Heart left ventricle (tissue), 16 donors: ENCODE data around the gene OAT. TPM values are rescaled to one million over a fixed set of nuclear protein-coding genes. Genes with fewer than 3 reads are reported as not detected.

Experiments used
- ATAC-seq, 4 donors: fragments of 200-7000 bp; cut with Tn5 transposase; one replicate each; pipeline ENCODE4 v1.9.1; 2020 to 2022; ENCODE audit warnings: moderate library complexity in 4 of 4, mild to moderate bottlenecking in 3 of 4, moderate number of reproducible peaks in 1 of 4
- DNase-seq, 5 donors: peaks; one replicate each; pipeline ENCODE4 v3.0.0-alpha.2; 2020
- H3K27ac ChIP-seq, 12 donors: fragments of 200-600 bp; sonication (generic) in 4 of 12; one replicate each; pipeline versions ENCODE4 v1.5.0 to v1.8.0; 2016 to 2022; ENCODE audit warnings: mild to moderate bottlenecking in 2 of 12
- H3K27me3 ChIP-seq, 9 donors: fragments of 200-600 bp; sonication (generic) in 2 of 9; one replicate each; pipeline versions ENCODE4 v1.5.1 to v1.8.0; 2016 to 2022; ENCODE audit warnings: mild to moderate bottlenecking in 3 of 9
- H3K36me3 ChIP-seq, 9 donors: fragments of 200-600 bp; sonication (generic) in 2 of 9; one replicate each; pipeline versions ENCODE4 v1.5.0 to v1.8.0; 2018 to 2022; ENCODE audit warnings: mild to moderate bottlenecking in 2 of 9
- H3K4me1 ChIP-seq, 12 donors: fragments of 200-600 bp; sonication (generic) in 4 of 12; one replicate each; pipeline versions ENCODE4 v1.5.0 to v1.8.0; 2016 to 2022; ENCODE audit warnings: mild to moderate bottlenecking in 3 of 12
- H3K4me3 ChIP-seq, 12 donors: fragments of 200-600 bp; sonication (generic) in 4 of 12; one replicate each; pipeline versions ENCODE4 v1.5.0 to v1.8.0; 2017 to 2022; ENCODE audit warnings: mild to moderate bottlenecking in 9 of 12, moderate library complexity in 4 of 12
- H3K9me3 ChIP-seq, 12 donors: fragments of 200-600 bp; sonication (generic) in 4 of 12; one replicate each; pipeline versions ENCODE4 v1.5.0 to v1.8.0; 2016 to 2022; ENCODE audit warnings: mild to moderate bottlenecking in 1 of 12
- POLR2A ChIP-seq, 2 donors: fragments of 450-650 bp; IDR thresholded peaks; one replicate each; pipeline ENCODE4 v1.6.1; 2017; ENCODE audit warnings: antibody characterized with exemption in 2 of 2, mild to moderate bottlenecking in 2 of 2, moderate library complexity in 2 of 2
- whole genome bisulfite sequencing, 4 donors: extraction: QIAGEN DNeasy Blood & Tissue Kit in 2 of 4; methylation state at CpG; one replicate each; pipeline versions ENCODE4 v1.1.5 to v1.1.7; 2013 to 2018; 5-methylcytosine and 5-hydroxymethylcytosine counted together
- intact Hi-C, 10 donors: fragments of 100-400 bp; cut with DNase I; formaldehyde crosslinking; loops; one replicate each; pipeline versions ENCODE4 v1.11.1 to v1.14.2; 2022
- polyA plus RNA-seq, 2 donors: library from polyadenylated mRNA; stranded (reverse); fragments of 200-250 nt; gene quantifications; one replicate each; pipeline ENCODE4 v1.2.3, GENCODE V29; 2013
- total RNA-seq, 9 donors: library from RNA; depleted of rRNA in 2 of 9; stranded (reverse); fragments of >200 nt in 2 of 9; fragmentation: NEBNext Ultra II Directional in 3 of 9; extraction: Animal tissue kit (Norgen Biotek cat#: 25700) in 3 of 9; gene quantifications; one replicate each; pipeline versions ENCODE4 v1.1.0 to v1.2.4, GENCODE V29; 2016 to 2023
- TF ChIP-seq, protein P1 (sequence below), 12 donors: fragments of 200-600 bp; sonication (generic) in 4 of 12; IDR thresholded peaks; one replicate each; pipeline versions ENCODE4 v1.5.0 to v1.8.0; 2018 to 2022; ENCODE audit warnings: antibody characterized with exemption in 12 of 12, mild to moderate bottlenecking in 5 of 12
- donor health status: ischemic (EF 13 %, LVEDD 7.1; RV severe dilation, severe dysfunction).
- donor health status: healthy with polysubstance abuse.
- donor health status: DM: no; HTN: yes; CAD: no.
- donor health status: DM: no; HTN: no; CAD: no.
- donor health status: ischemic (EF 25% LVEDD 6.9; RV normal size, moderate dysfunction).
- donor health status: ischemic (EF 25% LVEDD 5.7; RV mildly dilated, moderate dysfunction).
- donor health status: healthy.
- donor health status: DM: yes; HTN: yes; CAD: no.
- donor health status: ischemic (EF 35%, LVEDD 5.7; RV mildly dilated, moderate dysfunction).
- donor health status: nonischemic (EF 11% LVEDD 7.7; RV severe dilation, severe dysfunction).
- donor health status: DM: yes; HTN: yes; CAD: no.
- donor health status: PGD.
- donor health status: ischemic (EF 29% LVEDD 5.4; RV normal size, mild dysfunction).
- donor health status: nonischemic (EF 23%, LVEDD 6.1; RV moderate dilation, normal function).

The OAT gene
- total and polyA plus RNA-seq, 11 donors = 9.3 to 56.1 (median 33.8) TPM

DNA sequence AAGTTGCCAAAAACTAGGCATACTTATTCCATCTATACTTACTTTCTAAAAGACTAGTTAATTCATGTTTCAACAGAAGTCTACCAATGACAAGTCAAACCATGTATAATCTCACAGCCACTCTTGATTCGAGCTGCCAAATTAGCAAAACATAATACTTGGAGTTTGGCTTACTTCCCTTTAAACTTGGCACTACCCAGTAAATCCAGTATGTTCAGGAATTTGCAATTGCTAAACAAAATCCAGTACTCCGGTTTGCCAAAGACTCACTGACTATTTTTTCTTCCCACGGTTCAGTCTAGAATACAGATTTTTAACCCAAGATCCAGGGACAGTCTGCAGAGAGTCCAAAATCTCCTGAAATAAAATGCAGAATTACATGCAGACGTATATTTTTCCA lies 4.6 kb downstream of the OAT start:
- no peak for TF ChIP-seq POLR2A (IDR thresholded peaks at IDR 0.05)
- TF ChIP-seq, protein P1, sequence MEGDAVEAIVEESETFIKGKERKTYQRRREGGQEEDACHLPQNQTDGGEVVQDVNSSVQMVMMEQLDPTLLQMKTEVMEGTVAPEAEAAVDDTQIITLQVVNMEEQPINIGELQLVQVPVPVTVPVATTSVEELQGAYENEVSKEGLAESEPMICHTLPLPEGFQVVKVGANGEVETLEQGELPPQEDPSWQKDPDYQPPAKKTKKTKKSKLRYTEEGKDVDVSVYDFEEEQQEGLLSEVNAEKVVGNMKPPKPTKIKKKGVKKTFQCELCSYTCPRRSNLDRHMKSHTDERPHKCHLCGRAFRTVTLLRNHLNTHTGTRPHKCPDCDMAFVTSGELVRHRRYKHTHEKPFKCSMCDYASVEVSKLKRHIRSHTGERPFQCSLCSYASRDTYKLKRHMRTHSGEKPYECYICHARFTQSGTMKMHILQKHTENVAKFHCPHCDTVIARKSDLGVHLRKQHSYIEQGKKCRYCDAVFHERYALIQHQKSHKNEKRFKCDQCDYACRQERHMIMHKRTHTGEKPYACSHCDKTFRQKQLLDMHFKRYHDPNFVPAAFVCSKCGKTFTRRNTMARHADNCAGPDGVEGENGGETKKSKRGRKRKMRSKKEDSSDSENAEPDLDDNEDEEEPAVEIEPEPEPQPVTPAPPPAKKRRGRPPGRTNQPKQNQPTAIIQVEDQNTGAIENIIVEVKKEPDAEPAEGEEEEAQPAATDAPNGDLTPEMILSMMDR (IDR thresholded peaks at IDR 0.05) = no peak
- no peak for DNase-seq
- intact Hi-C loops = no loop called here
- 43 to 51% (median 48%) methylated on average over 4 of the region's 4 CpGs for WGBS, 4 donors
- H3K4me1 ChIP-seq = peaks cover 0 to 37% (median 24%) of the 10 kb centered on the region in 12 donors
- H3K27me3 ChIP-seq = no peaks in the 10 kb centered on the region
- no peaks in the 10 kb centered on the region for H3K9me3 ChIP-seq
- no peak overlapping the region for H3K4me3 ChIP-seq
- H3K27ac ChIP-seq = peak overlapping the region in 1 of 12 donors; percentile 7
- H3K36me3 ChIP-seq = peaks cover 0 to 31% (median 16%) of the 10 kb centered on the region in 9 donors
- no peak for ATAC-seq

DNA sequence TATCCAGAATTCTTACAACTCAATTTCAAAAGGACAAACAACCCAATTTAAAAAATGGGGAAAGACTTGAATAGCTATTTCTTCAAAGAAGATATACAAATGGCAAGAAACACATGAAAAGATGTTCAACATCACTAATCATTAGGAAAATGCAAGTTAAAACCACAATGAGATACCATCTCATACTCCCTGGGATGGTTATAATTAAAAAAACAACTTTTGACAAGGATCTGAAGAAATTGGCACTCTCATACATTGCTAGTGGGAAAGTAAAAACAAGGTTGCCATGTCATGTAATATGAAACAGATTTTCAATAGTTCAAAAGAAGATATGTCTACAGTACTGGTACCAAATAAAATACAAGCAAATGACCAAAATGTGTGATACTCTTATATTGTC lies 9.0 kb downstream of the OAT start:
- H3K4me3 ChIP-seq = no peak overlapping the region
- no peaks in the 10 kb centered on the region for H3K9me3 ChIP-seq
- TF ChIP-seq, protein P1 (IDR thresholded peaks at IDR 0.05) = no peak
- no peak for TF ChIP-seq POLR2A (IDR thresholded peaks at IDR 0.05)
- ATAC-seq = no peak
- DNase-seq = no peak
- no peaks in the 10 kb centered on the region for H3K27me3 ChIP-seq
- H3K27ac ChIP-seq = no peak overlapping the region
- H3K36me3 ChIP-seq = peaks cover 0 to 75% (median 50%) of the 10 kb centered on the region in 9 donors
- peaks cover 0 to 13% (median 8%) of the 10 kb centered on the region in 12 donors for H3K4me1 ChIP-seq
- intact Hi-C loops = no loop called here

DNA sequence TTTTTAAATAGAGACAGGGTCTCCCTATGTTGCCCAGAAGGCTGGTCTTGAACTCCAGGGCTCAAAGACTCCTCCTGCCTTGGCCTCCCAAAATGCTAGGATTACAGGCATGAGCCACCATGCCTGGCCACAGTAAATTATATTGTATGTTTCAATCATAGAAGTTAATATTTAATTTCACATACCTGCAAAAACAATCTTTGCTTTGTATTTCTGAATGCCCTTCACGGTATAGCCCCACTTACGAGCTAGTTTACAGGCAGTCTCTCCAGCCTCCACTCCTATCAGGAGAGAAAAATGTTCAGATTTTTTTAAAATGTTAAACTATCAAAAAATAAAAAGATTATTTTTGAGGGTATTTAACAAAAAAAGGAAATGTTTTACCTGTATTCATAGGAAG lies 10.4 kb downstream of the OAT start:
- Histone ChIP-seq H3K36me3 (peaks cover 0 to 88% (median 61%) of the 10 kb centered on the region in 9 donors), H3K4me1 (peaks cover 0 to 5% (median 0%) of the 10 kb centered on the region in 12 donors), H3K4me3 (no peak overlapping the region), H3K27ac (no peak overlapping the region), H3K9me3 (no peaks in the 10 kb centered on the region), H3K27me3 (no peaks in the 10 kb centered on the region)
- intact Hi-C loops = no loop called here
- TF ChIP-seq, protein P1 (IDR thresholded peaks at IDR 0.05) = no peak
- no peak for TF ChIP-seq POLR2A (IDR thresholded peaks at IDR 0.05)
- whole genome bisulfite sequencing, 4 donors = 94 to 99% (median 95%) methylated on average over 2 of the region's 2 CpGs
- ATAC-seq = no peak
- no peak for DNase-seq

DNA sequence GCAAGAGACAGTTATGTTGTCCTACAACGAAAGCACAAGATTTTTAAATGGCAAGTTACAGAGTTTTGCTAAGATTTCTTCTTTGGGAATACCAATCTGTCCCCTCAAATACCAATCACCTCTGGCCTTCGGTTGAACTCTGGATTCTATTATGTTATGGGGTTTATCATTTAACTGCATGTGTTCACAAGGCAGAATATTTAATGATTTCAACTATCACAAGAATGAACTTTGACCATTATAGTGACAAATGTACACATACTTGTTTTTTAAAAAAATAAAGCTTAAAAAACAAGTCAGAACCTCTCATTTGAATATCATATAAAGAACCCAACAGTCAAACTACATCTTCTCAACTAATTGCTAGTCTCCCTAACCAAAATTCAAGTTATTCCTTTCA lies 11.3 kb downstream of the OAT start:
- Histone ChIP-seq H3K27ac (no peak overlapping the region), H3K4me1 (peaks cover 0 to 9% (median 0%) of the 10 kb centered on the region in 12 donors), H3K4me3 (no peak overlapping the region), H3K36me3 (peaks cover 0 to 97% (median 69%) of the 10 kb centered on the region in 9 donors), H3K27me3 (no peaks in the 10 kb centered on the region), H3K9me3 (no peaks in the 10 kb centered on the region)
- no peak for DNase-seq
- WGBS, 4 donors = 94 to 100% (median 95%) methylated on average over 2 of the region's 2 CpGs
- no peak for TF ChIP-seq POLR2A (IDR thresholded peaks at IDR 0.05)
- TF ChIP-seq, protein P1 (IDR thresholded peaks at IDR 0.05) = no peak
- ATAC-seq = no peak
- intact Hi-C loops = no loop called here
